Endothelial cell (in vitro differentiated cells): ENCODE data around the gene COL15A1. TPM values are rescaled to one million over a fixed set of nuclear protein-coding genes. Genes with fewer than 3 reads are reported as not detected.

ENCODE experiments used
- DNase-seq: peaks from one replicate; pipeline ENCODE4 v3.0.0; 2021; ENCODE audit warnings: low spot score
- H3K27ac Mint-ChIP-seq: one replicate; pipeline ENCODE4 v1.8.0; 2021; ENCODE audit warnings: mixed read lengths, inconsistent platforms; ENCODE audit not compliant: unreplicated experiment
- H3K27me3 Mint-ChIP-seq: one replicate; pipeline ENCODE4 v1.8.0; 2021; ENCODE audit warnings: mild to moderate bottlenecking, moderate library complexity, mixed read lengths, inconsistent platforms; ENCODE audit not compliant: unreplicated experiment
- H3K36me3 Mint-ChIP-seq: one replicate; pipeline ENCODE4 v1.8.0; 2021; ENCODE audit warnings: mild to moderate bottlenecking, low read depth, mixed read lengths, inconsistent platforms; ENCODE audit not compliant: unreplicated experiment
- H3K4me1 Mint-ChIP-seq: one replicate; pipeline ENCODE4 v1.8.0; 2021; ENCODE audit warnings: mild to moderate bottlenecking, mixed read lengths, inconsistent platforms; ENCODE audit not compliant: unreplicated experiment
- H3K4me3 Mint-ChIP-seq: one replicate; pipeline ENCODE4 v1.8.0; 2021; ENCODE audit warnings: mild to moderate bottlenecking, mixed read lengths, inconsistent platforms; ENCODE audit not compliant: unreplicated experiment
- H3K9me3 Mint-ChIP-seq: one replicate; pipeline ENCODE4 v1.8.0; 2021; ENCODE audit warnings: mixed read lengths, inconsistent platforms; ENCODE audit not compliant: unreplicated experiment
- total RNA-seq: library from RNA; stranded (reverse); fragmentation: NEBNext Ultra II Directional; extraction: Animal tissue kit (Norgen Biotek cat#: 25700); gene quantifications from one replicate; pipeline ENCODE4 v1.2.1, GENCODE V29; 2021; ENCODE audit not compliant: unreplicated experiment
- TF ChIP-seq, protein P1 (sequence below): fragments of 200-600 bp; sonication (generic); IDR thresholded peaks from one replicate; pipeline ENCODE4 v1.5.0; 2021; ENCODE audit warnings: antibody characterized with exemption; ENCODE audit not compliant: unreplicated experiment

Gene COL15A1
- total RNA-seq, 1 donor from 2014 or later, result 24.0 TPM

GRCh38 chr9:98921732-98922131 is 22.0 kb upstream of the COL15A1 start:
- H3K4me3 Mint-ChIP-seq, result no peak overlapping the region
- TF ChIP-seq, protein P1, sequence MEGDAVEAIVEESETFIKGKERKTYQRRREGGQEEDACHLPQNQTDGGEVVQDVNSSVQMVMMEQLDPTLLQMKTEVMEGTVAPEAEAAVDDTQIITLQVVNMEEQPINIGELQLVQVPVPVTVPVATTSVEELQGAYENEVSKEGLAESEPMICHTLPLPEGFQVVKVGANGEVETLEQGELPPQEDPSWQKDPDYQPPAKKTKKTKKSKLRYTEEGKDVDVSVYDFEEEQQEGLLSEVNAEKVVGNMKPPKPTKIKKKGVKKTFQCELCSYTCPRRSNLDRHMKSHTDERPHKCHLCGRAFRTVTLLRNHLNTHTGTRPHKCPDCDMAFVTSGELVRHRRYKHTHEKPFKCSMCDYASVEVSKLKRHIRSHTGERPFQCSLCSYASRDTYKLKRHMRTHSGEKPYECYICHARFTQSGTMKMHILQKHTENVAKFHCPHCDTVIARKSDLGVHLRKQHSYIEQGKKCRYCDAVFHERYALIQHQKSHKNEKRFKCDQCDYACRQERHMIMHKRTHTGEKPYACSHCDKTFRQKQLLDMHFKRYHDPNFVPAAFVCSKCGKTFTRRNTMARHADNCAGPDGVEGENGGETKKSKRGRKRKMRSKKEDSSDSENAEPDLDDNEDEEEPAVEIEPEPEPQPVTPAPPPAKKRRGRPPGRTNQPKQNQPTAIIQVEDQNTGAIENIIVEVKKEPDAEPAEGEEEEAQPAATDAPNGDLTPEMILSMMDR, result no peak
- H3K9me3 Mint-ChIP-seq, result no peaks in the 10 kb centered on the region
- H3K27ac Mint-ChIP-seq, result no peak overlapping the region
- peaks cover 6% of the 10 kb centered on the region for H3K4me1 Mint-ChIP-seq
- peaks cover 3% of the 10 kb centered on the region for H3K36me3 Mint-ChIP-seq
- peaks cover 1% of the 10 kb centered on the region for H3K27me3 Mint-ChIP-seq
- DNase-seq, result no peak

DNA sequence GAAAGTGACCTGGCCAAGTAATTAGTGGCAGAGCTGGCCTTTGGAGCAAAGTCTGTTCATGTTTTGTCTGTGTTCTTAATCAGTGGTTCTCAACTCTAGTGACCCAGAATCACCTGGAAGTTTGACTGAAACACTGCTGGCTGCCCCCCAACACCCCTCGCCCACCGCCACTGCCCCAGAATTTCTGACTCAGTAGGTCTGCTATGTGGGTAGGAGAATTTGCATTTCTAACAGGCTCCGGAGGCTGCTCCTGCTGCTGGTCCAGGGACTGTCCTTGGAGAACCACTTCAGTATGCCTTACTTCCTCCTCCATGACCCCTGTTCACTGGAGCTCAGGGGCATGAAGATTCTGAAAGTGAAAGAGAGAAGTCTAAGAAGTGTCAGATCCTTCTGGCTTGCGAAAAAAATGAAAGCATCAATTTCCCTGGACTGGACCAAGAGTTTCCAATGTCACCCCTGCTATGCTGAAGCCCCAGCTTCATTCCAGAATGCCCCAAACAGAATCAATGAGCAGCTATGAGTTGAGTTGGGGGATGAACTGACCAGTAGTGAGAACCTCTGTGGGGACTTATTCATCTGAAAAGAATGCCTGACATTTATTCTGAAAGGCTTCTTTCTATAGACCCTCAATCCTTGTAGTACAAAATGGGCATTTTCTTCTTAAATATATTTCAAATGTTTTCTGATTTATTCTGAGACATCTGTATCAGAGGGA is 20.8 kb upstream of the COL15A1 start:
- H3K4me3 Mint-ChIP-seq, result no peak overlapping the region
- no peak overlapping the region for H3K27ac Mint-ChIP-seq
- peaks cover 6% of the 10 kb centered on the region for H3K4me1 Mint-ChIP-seq
- TF ChIP-seq, protein P1, result no peak
- no peaks in the 10 kb centered on the region for H3K9me3 Mint-ChIP-seq
- peaks cover 3% of the 10 kb centered on the region for H3K36me3 Mint-ChIP-seq
- DNase-seq, result no peak
- peaks cover 1% of the 10 kb centered on the region for H3K27me3 Mint-ChIP-seq

GRCh38 chr9:98923451-98924123 is 20.1 kb upstream of the COL15A1 start:
- Mint-ChIP-seq H3K9me3 (no peaks in the 10 kb centered on the region), H3K27ac (no peak overlapping the region), H3K4me3 (no peak overlapping the region), H3K4me1 (peaks cover 6% of the 10 kb centered on the region), H3K36me3 (peaks cover 3% of the 10 kb centered on the region), H3K27me3 (peaks cover 1% of the 10 kb centered on the region)
- no peak for DNase-seq
- TF ChIP-seq, protein P1, result no peak

- Mint-ChIP-seq H3K27ac (no peak overlapping the region), H3K36me3 (peaks cover 3% of the 10 kb centered on the region), H3K9me3 (no peaks in the 10 kb centered on the region), H3K4me1 (no peaks in the 10 kb centered on the region), H3K27me3 (peaks cover 1% of the 10 kb centered on the region), H3K4me3 (no peak overlapping the region)
- TF ChIP-seq, protein P1, result no peak
- DNase-seq, result no peak
Observed at GRCh38 chr9:98924946-98925820, 18.5 kb upstream of the COL15A1 start.
